Epithelial cell of esophagus (primary cell): ENCODE results near the gene SLC24A4.

Source experiments
- DNase-seq: peaks from one replicate; pipeline ENCODE4 v3.0.0; 2010; ENCODE audit warnings: low read depth
- H3K4me3 ChIP-seq: 2 replicates; pipeline ENCODE4 v1.5.1; 2011; ENCODE audit warnings: mild to moderate bottlenecking, low read length, control low read depth
- CTCF ChIP-seq: IDR thresholded peaks from 2 replicates; pipeline ENCODE4 v1.5.1; 2011; ENCODE audit warnings: low read depth, mild to moderate bottlenecking, low read length, control low read depth, inconsistent platforms; ENCODE audit not compliant: insufficient read depth; ENCODE audit errors: missing control alignments

The SLC24A4 gene

GRCh38 chr14:92540472-92541048 is 217.6 kb downstream of the SLC24A4 start:
- DNase-seq, result peak; percentile 95
- no peak for TF ChIP-seq CTCF
- H3K4me3 ChIP-seq, result no peak overlapping the region

- DNase-seq, result no peak
- no peak for TF ChIP-seq CTCF
- no peak overlapping the region for H3K4me3 ChIP-seq
These were observed 220.0 kb downstream of the SLC24A4 start for GRCh38 chr14:92542766-92543554.

GRCh38 chr14:92544051-92544720 is 221.2 kb downstream of the SLC24A4 start:
- peak; percentile 38 for DNase-seq
- H3K4me3 ChIP-seq, result no peak overlapping the region
- no peak for TF ChIP-seq CTCF

GRCh38 chr14:92546347-92547053 is 223.5 kb downstream of the SLC24A4 start:
- TF ChIP-seq CTCF, result no peak
- H3K4me3 ChIP-seq, result no peak overlapping the region
- DNase-seq, result no peak

- no peak overlapping the region for H3K4me3 ChIP-seq
- no peak for TF ChIP-seq CTCF
- DNase-seq, result no peak
These were observed 226.3 kb downstream of the SLC24A4 start for GRCh38 chr14:92549105-92549858.

GRCh38 chr14:92549859-92550230 is 226.9 kb downstream of the SLC24A4 start:
- TF ChIP-seq CTCF, result no peak
- no peak overlapping the region for H3K4me3 ChIP-seq
- no peak for DNase-seq
